GM12801 (cell line): ENCODE measurements around the gene CTDP1.

Experiments used
- TF ChIP-seq, protein P1 (sequence below): IDR thresholded peaks from one replicate; pipeline ENCODE4 v1.5.1; 2011; ENCODE audit warnings: control low read depth; ENCODE audit not compliant: insufficient read length; ENCODE audit errors: extremely low read depth

Gene CTDP1

DNA sequence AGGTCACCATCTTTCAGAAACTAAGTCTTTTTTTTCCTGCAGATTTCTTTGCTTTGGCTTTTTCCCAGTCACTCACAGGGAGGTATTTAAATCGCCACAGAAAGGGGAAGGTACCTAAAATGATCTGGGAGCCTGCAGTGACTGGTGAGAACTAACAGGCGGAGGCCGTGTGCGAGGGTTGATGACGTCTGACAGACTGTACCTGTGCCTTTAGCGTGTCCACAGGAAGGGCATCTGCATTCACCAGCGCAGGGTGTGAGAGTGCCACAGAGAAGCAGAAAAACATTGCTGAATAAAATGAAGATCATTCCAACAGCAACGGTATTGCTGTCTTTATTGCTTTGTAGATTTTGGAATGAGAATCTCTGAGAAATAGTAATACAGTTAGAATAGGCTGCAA lies 5.7 kb downstream of the CTDP1 start:
- TF ChIP-seq, protein P1, sequence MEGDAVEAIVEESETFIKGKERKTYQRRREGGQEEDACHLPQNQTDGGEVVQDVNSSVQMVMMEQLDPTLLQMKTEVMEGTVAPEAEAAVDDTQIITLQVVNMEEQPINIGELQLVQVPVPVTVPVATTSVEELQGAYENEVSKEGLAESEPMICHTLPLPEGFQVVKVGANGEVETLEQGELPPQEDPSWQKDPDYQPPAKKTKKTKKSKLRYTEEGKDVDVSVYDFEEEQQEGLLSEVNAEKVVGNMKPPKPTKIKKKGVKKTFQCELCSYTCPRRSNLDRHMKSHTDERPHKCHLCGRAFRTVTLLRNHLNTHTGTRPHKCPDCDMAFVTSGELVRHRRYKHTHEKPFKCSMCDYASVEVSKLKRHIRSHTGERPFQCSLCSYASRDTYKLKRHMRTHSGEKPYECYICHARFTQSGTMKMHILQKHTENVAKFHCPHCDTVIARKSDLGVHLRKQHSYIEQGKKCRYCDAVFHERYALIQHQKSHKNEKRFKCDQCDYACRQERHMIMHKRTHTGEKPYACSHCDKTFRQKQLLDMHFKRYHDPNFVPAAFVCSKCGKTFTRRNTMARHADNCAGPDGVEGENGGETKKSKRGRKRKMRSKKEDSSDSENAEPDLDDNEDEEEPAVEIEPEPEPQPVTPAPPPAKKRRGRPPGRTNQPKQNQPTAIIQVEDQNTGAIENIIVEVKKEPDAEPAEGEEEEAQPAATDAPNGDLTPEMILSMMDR, result no peak

DNA sequence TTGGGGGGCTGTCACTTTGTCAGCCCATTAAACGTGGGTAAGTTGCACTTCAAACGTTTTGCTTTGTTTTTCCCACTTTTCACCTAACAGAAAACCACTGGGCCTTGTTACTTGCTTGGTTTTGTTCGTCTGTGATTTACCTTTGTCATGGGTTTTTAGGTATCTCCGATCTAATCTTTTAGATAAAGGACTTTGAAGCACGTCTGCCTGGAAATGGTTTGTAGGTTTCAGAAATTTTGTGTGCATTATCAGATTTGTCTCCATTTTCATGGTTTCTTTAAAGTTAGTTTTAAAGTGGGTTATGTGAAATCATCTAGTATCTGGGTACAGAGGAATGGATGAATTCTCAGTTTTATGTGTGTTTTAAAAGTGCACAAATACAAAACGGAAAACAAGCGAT lies 6.4 kb downstream of the CTDP1 start:
- TF ChIP-seq, protein P1, result no peak

GRCh38 chr18:79687806-79688205 lies 8.2 kb downstream of the CTDP1 start:
- TF ChIP-seq, protein P1, result no peak

DNA sequence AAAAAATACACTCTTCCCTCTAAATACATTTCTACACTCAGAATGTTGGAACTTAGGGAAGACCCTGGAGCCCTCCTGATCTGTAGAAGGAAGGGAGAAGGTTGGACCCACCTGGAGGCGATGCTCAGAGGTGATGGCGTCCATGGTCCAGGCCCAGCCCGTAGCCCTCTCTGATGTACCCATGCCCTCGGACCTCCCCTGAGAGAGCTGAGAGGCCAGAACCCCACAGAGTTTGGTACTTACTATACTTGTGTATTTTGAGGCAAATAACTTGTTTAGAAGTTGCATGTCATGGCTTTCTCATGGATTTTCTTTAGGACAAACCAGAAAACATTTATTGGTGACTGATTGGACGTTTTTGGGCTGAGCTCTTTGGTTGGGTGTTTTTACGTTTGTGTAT lies 10.5 kb downstream of the CTDP1 start:
- TF ChIP-seq, protein P1, result no peak

GRCh38 chr18:79690586-79691482 lies 11.2 kb downstream of the CTDP1 start:
- TF ChIP-seq, protein P1, result no peak

DNA sequence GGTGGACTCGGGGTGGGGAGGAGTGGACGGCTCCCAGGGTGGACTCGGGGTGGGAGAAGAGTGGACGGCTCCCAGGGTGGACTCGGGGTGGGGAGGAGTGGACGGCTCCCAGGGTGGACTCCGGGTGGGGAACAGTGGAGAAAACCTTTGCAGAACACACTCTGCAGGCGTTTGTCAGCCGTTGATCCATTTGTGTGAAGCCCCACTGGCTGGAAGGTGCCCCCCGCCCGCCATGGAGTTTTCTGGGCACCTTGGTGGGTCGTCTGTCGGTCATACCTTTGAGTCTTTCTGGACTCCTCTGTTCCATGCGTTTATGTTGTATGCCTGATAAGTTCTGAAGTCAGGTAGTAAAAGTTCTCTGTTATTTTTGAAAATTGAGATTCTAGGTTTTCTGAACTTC lies 12.5 kb downstream of the CTDP1 start:
- TF ChIP-seq, protein P1, result no peak

DNA sequence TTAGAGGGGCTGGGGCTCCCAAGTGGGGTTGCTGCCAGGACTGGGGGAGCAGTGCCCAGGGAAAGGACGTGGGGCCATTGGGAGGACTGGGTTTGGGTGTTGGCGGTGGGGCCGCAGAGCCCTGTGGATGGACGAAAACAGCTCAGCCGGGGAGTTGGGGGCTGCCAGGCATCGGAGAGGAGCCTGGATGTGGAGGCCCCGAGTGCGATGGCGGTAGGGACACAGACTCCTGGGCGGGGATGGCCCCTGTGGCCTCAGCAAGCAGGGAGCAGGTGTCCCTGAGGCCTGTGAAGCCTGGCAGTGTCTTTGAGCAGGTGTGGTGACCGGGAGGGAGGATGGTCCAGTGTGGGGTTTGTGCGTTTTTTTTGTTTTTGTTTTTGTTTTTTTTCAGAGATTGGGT lies 13.3 kb downstream of the CTDP1 start:
- TF ChIP-seq, protein P1, result no peak
